Measurements from ENCODE around the gene SEMA4F.
A peak's percentile ranks its signal among the peaks of the same experiment; 100 is the strongest.

Gene SEMA4F

GRCh38 chr2:74655579-74655978, 1.5 kb downstream of the SEMA4F start:
- no peak for DNase-seq (ENCODE audit: insufficient read length, low spot score)
- FAIRE-seq: no peak

- DNase-seq (ENCODE audit: insufficient read length, low spot score) (no peak), FAIRE-seq (no peak)
These were observed 4.5 kb downstream of the SEMA4F start for GRCh38 chr2:74658516-74658915.

GRCh38 chr2:74659462-74659861, 5.4 kb downstream of the SEMA4F start:
- FAIRE-seq: no peak
- no peak for DNase-seq (ENCODE audit: insufficient read length, low spot score)

GRCh38 chr2:74668087-74668486, 14.0 kb downstream of the SEMA4F start:
- FAIRE-seq (no peak), DNase-seq (ENCODE audit: insufficient read length, low spot score) (no peak)

GRCh38 chr2:74670263-74670662, 16.2 kb downstream of the SEMA4F start:
- FAIRE-seq (no peak), DNase-seq (ENCODE audit: insufficient read length, low spot score) (no peak)

GRCh38 chr2:74671479-74671878, 17.4 kb downstream of the SEMA4F start:
- DNase-seq (ENCODE audit: insufficient read length, low spot score) (no peak), FAIRE-seq (no peak)

GRCh38 chr2:74673826-74674528, 19.9 kb downstream of the SEMA4F start:
- FAIRE-seq (no peak), DNase-seq (ENCODE audit: insufficient read length, low spot score) (no peak)

GRCh38 chr2:74675090-74675489, 21.0 kb downstream of the SEMA4F start:
- FAIRE-seq: no peak

GRCh38 chr2:74676331-74676730, 22.3 kb downstream of the SEMA4F start:
- DNase-seq (ENCODE audit: insufficient read length, low spot score) (no peak), FAIRE-seq (no peak)

More at GRCh38 chr2:74675090-74675489, 21.0 kb downstream of the SEMA4F start:
- no peak for DNase-seq (ENCODE audit: insufficient read length, low spot score)

- DNase-seq (ENCODE audit: insufficient read length, low spot score): no peak
- FAIRE-seq: no peak
These were observed 25.6 kb downstream of the SEMA4F start for GRCh38 chr2:74679615-74680014.

GRCh38 chr2:74682501-74682900, 28.5 kb downstream of the SEMA4F start:
- FAIRE-seq (no peak), DNase-seq (ENCODE audit: insufficient read length, low spot score) (no peak)

- no peak for DNase-seq (ENCODE audit: insufficient read length, low spot score)
- FAIRE-seq: no peak
These were observed 31.4 kb downstream of the SEMA4F start for GRCh38 chr2:74685408-74685807.

GRCh38 chr2:74688881-74689280, 34.8 kb downstream of the SEMA4F start:
- no peak for DNase-seq (ENCODE audit: insufficient read length, low spot score)
- FAIRE-seq: no peak

GRCh38 chr2:74689671-74690070, 35.6 kb downstream of the SEMA4F start:
- FAIRE-seq: no peak
- no peak for DNase-seq (ENCODE audit: insufficient read length, low spot score)

- DNase-seq (ENCODE audit: insufficient read length, low spot score) (peak; percentile 54), FAIRE-seq (peak; percentile 83)
These were observed 36.5 kb downstream of the SEMA4F start for GRCh38 chr2:74690571-74690970.

GRCh38 chr2:74691929-74692328, 37.9 kb downstream of the SEMA4F start:
- FAIRE-seq (no peak), DNase-seq (ENCODE audit: insufficient read length, low spot score) (no peak)

GRCh38 chr2:74693213-74693612, 39.2 kb downstream of the SEMA4F start:
- DNase-seq (ENCODE audit: insufficient read length, low spot score) (no peak), FAIRE-seq (no peak)

GRCh38 chr2:74693668-74694067, 39.6 kb downstream of the SEMA4F start:
- DNase-seq (ENCODE audit: insufficient read length, low spot score) (no peak), FAIRE-seq (no peak)

GRCh38 chr2:74694281-74694680, 40.2 kb downstream of the SEMA4F start:
- no peak for FAIRE-seq
- DNase-seq (ENCODE audit: insufficient read length, low spot score): no peak

- no peak for DNase-seq (ENCODE audit: insufficient read length, low spot score)
- FAIRE-seq: no peak
These were observed 41.6 kb downstream of the SEMA4F start for GRCh38 chr2:74695663-74696062.

GRCh38 chr2:74696829-74697228, 42.8 kb downstream of the SEMA4F start:
- no peak for FAIRE-seq
- no peak for DNase-seq (ENCODE audit: insufficient read length, low spot score)

GRCh38 chr2:74700643-74701372, 46.8 kb downstream of the SEMA4F start:
- DNase-seq (ENCODE audit: insufficient read length, low spot score): no peak
- FAIRE-seq: no peak

Data from GM19239 (cell line).